HG02973 (cell line): Measurements from ENCODE around the gene TGFBI.

Experiments
- ATAC-seq: cut with Tn5 transposase; IDR thresholded peaks from one replicate; pipeline ENCODE4 v1.9.1; 2021; ENCODE audit warnings: moderate library complexity; ENCODE audit not compliant: unreplicated experiment

The TGFBI gene

DNA sequence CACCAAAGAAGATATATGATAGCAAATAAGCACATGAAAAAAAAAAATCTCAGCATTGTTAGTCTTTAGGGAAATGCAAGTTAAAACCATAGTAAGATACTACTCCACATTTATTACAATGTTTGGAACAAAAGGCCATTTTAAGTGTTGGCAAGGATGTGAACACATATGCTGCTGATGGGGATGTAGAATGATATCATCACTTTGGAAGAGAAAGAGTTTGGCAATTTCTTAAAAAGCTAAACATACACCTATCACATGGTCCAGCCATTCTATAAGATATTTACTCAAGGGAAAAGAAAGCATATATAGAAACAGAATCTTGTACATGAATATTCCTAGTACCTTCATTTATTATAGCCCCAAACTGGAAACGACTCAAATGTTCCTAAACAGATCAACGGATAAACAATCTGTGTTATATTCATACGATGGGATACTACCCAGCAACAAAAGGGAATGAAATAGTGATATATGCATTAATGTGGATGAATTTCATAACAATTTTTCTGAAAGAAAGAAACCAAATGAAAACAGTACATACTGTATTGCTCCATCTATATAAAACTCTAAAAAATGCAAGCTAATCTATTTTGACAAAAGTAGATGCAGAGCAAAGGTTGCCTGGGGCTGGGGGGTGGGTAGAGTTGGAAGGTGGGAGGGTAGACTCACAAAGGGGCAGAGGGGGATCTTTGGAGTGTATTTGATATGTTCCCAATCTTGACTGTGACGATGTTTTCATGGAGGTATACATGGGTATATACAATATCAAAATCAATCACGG lies 58.2 kb downstream of the TGFBI start:
- no peak for ATAC-seq

GRCh38 chr5:136087961-136088871 lies 59.4 kb downstream of the TGFBI start:
- no peak for ATAC-seq

DNA sequence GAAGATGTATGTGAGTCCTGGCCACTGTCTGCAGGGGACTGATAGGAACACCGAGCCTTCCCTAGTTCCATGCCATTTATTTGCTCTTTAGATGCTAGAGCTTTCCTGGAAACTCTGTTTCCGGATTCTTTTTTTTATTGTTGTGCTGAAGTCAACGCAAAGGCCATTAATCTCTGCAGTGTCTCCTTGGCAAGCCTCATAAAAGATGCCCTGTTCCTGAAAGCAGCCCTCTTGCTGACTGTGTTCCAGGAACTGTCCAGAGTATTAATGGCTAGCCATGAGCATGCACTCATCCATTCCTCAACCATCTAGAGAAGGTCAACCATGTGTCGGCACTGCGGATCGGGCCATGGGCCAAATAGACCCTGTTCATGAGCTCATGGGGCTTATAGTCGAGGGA lies 61.0 kb downstream of the TGFBI start:
- no peak for ATAC-seq

DNA sequence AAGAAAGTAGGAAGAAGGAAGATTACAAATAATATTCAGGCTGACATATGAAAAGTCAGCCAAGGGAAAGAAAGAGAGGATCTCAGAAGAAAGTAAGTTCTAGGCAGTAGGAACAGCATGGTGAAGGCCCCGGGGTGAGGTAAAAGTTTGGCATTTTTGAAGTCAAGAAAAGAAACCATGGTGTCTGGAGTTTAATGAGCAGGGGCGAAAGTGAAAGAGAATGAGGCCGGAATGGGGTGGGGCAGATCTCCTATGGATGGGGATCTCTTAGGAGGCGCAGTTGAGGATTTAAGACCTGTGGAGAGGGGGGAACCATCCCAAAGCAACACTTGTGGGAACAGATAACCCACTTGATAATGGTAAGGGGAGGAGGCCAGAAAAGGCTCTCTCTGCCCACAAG lies 61.5 kb downstream of the TGFBI start:
- no peak for ATAC-seq

DNA sequence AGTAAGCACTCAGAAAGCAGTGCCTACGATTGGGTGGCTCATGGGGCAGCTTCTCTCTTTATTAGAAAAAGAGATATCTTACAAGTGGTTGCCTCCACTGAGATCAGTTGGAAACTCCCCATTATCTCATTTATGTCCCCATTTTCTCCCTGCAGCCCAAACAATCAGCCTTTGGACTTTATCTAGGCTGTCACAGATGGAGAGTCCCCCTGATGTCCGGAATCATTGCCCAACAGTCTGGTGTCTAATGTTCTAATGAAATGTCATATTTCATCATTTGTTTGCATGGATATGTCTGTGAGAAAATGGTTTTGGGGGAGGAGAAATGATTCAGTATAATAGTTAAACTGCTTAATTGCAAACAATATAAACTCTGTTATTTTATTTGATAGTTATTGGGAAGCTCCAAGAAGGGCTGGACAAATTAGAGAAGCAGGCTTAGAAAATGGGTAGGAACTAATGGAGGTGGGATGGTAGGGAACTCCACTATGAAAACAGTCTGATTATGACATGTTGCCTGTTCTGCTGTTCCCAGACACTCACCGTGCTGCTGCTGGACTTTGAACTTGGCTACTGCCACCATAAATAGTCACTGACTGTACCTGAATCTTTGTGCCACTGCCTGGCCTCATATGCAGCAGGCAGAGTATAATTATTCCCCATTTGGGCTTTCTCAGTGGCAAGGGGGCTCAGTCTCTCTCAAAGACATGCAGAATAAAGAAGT lies 65.6 kb downstream of the TGFBI start:
- ATAC-seq = no peak

GRCh38 chr5:136094913-136095641 lies 66.3 kb downstream of the TGFBI start:
- ATAC-seq = no peak

DNA sequence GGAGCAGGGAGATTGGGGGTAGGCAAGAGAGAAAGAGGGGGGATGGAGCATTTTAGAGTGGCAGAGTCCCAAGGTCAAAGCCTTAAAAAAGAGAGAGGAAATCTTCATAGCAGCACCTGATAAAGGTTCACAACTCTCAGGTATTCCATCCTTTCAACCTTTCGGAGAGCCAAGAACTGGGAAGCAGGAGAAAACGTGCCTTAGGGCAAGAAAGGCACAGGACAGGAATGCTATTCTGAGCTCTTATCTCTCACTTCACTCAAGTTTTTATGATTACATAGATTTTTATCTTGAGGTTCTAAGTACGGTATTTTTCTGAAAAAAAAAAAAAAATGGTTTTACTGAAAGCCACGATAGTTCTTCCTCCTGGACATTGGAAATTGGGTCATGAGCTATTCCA lies 69.4 kb downstream of the TGFBI start:
- ATAC-seq = no peak

DNA sequence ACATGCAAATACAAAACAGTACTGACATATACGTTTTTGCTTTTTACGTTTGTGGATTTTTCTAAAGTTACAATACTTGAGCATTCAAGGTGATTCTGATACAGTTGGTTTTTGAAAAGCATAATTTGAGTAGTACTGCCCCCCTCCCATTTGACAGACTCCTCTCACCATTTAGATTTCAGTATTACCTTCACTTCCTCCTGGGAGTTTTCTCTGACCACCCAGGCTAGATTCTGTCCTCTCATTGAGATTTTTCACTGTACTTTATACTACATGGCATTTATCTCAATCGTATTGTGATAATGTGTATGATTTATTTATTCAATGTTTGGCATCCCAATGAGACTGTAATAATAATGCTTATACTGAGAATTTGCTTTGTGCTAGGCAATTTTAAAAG lies 71.1 kb downstream of the TGFBI start:
- ATAC-seq = no peak

- ATAC-seq = no peak
Measured at GRCh38 chr5:136101884-136102283, 73.1 kb downstream of the TGFBI start.

GRCh38 chr5:136103118-136103517 lies 74.3 kb downstream of the TGFBI start:
- ATAC-seq = no peak

DNA sequence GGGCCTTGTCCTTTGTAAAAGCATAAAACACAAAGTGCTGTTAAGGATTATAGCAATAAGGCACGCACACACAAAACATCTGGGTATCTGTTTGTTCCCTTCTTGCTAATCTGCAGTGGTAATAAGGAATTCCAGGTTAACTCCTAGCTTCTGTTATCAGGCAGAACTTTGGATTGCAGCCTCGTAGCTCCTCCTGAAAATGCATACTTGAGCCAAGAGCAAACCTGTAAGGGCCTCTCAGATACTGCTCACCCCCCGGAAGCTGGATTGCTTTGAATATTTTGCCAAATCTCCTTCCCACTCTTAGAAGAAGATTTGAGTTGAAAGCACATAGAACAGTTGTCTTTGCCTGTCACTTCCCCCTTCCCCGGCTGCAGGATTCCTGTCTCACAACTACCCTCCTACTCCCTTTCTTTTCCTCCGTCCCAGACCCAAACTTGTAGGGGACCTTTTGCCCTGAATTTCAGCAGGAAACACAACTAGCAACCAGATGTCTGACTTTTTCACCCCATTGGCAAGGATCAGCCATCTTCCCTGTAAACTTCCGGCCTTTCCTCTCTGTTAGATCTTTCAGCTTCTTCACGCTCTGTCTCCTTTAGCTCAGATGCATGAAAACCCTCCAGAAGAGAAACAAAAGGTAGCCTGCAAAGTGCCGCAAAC lies 75.6 kb downstream of the TGFBI start:
- ATAC-seq = no peak

GRCh38 chr5:136106351-136107031 lies 77.7 kb downstream of the TGFBI start:
- ATAC-seq = no peak

- ATAC-seq = peak; percentile 58
Measured at GRCh38 chr5:136108180-136108611, 79.4 kb downstream of the TGFBI start.

DNA sequence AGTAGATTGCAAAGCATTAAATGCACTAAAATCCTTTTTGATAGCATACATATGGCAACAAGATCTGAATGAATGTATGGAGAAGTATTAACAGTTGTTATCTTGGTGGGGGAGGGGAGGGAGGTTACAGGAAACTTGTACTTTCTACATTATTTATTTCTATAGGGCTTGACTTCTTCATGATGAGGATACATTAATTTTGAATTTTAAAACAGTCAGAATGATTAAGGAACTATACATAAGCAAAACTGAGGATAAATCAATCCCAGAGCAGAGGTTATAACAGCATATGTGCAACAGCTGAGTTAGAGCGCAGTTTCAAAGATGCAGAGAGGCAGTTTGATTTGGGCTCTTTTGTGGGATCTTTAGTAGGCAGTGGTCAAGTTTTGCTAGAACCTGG lies 80.0 kb downstream of the TGFBI start:
- no peak for ATAC-seq

GRCh38 chr5:136109453-136110135 lies 80.8 kb downstream of the TGFBI start:
- ATAC-seq = no peak
